Skin epidermis (tissue), 12 donors: ENCODE data around the gene RANBP10.

Source experiments
- H3K27ac ChIP-seq, 21 experiments: fragments of 200-600 bp; sonication (generic) in 11 of 21; one replicate each; pipeline ENCODE4 v1.5.0; 2020; ENCODE audit warnings: mild to moderate bottlenecking in 3 of 21, inconsistent platforms in 2 of 21, moderate library complexity in 2 of 21
- H3K4me3 ChIP-seq, 7 experiments: fragments of 200-600 bp; sonication (generic) in 2 of 7; one replicate each; pipeline ENCODE4 v1.5.0; 2020; ENCODE audit warnings: inconsistent platforms in 2 of 7, mild to moderate bottlenecking in 2 of 7, moderate library complexity in 1 of 7

The RANBP10 gene

DNA sequence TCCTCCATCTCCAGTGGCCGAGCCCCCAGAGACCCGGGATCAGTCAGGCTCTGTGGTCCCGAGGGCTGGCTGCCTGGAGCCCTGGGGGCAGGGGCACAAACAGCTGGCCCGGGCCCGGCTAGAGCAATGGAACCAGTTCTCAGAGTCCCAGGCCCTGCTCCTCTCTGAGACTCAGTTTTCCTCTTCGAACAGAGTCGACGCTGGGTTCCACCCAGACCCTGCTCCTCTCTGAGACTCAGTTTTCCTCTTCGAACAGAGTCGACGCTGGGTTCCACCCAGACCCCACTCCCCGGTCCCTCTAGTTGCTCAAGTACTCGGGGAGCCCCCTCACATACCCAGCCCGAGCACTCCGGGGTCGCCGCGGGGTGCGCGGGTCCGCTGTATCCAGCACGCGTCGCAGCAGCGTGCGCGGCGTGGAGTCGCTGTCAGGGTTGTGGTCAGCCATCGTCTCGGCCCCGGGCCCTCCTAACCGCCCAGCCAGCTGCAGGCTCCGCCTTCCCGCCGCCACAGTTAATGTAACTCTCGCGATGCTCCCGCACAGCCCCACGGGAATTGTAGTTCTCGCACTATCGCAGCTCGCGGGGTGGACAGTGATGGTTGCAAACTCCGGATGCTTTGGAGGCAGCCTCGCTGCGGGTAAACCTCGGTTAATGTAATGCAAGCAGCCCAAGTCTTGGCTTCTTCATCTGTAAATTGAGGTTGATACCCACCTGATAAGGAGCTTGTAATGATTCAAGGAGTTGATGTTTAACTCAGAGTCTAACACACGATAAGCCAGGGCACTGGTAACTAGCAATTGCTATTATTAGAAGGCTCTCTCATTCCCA lies 27.3 kb upstream of the RANBP10 start:
- peak overlapping the region in 20 of 21 experiments; percentile 62 to 93 (median 84) for H3K27ac ChIP-seq
- peak overlapping the region; percentile 59 to 86 (median 80) for H3K4me3 ChIP-seq

DNA sequence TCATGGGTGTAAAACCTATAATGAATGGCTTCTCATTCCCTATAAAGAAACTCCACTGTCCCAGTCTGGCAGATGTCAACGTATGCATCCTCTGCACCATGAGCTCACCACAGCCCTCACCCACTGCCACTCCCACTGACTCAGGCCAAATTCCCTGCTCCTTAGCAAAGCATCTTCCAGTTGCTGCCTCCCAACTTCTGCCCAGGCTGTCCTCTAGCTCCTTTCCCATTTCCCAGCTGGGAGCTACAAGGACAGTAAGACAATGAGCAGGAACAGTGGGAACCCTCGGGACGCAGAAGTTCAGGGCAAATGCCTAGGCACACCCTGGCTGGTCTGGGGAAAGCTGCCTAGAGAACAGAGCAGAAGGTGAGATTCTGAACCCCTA lies 26.7 kb upstream of the RANBP10 start:
- Histone ChIP-seq H3K27ac (peak overlapping the region in 20 of 21 experiments; percentile 62 to 93 (median 84)), H3K4me3 (peak overlapping the region; percentile 59 to 86 (median 80))

DNA sequence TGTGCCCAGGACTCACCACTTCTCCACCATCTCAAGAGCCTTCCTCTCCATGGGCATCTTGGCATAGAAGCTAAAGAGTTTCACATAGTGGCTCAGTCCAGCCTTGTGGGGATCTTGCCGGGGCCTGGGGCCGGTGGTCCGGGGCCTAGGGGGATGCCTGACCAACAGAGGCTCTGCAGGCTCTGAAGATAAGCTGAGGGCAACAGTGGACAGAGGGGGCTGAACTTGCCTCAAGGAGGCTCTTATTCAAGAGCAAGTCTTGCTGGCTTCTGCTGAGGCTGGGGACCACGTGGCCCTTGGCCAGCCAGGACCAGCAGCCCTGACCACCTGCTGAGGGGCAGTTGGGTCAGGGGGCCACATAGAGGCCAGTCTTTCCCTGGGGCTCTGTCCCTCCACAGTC lies 22.3 kb upstream of the RANBP10 start:
- no peak overlapping the region for H3K4me3 ChIP-seq
- H3K27ac ChIP-seq, result no peak overlapping the region

DNA sequence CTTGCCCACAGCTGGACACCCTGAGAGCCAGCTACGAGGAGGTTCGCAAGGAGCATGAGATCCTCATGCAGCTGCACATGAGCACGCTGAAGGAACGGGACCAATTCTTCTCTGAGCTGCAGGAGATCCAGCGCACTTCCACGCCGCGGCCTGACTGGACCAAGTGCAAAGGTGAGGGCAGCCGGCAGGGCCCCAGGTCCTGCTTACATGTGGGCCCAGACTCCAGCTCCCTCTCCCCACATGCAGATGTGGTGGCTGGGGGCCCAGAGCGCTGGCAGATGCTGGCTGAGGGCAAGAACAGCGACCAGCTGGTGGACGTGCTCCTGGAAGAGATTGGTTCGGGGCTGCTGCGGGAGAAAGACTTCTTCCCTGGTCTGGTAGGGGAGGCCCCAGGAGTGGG lies 19.5 kb upstream of the RANBP10 start:
- H3K27ac ChIP-seq, result no peak overlapping the region
- no peak overlapping the region for H3K4me3 ChIP-seq

DNA sequence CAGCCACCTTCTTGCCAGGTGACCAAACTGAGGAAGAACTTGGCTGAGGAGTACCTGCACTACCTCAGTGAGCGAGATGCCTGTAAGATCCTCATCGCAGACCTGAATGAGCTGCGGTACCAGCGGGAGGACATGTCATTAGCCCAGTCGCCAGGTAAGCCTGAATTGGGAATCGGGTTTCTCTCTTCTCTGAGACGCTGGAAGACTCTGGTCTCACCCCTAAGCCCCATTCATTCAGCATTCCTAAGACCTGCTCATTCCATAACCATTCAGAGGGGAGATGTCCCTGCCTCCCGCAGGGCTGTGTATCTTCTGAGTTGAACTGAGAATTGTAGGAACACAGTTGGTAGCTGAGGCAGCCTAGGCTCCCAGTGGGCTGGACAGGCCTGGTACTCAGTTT lies 18.8 kb upstream of the RANBP10 start:
- no peak overlapping the region for H3K27ac ChIP-seq
- no peak overlapping the region for H3K4me3 ChIP-seq

DNA sequence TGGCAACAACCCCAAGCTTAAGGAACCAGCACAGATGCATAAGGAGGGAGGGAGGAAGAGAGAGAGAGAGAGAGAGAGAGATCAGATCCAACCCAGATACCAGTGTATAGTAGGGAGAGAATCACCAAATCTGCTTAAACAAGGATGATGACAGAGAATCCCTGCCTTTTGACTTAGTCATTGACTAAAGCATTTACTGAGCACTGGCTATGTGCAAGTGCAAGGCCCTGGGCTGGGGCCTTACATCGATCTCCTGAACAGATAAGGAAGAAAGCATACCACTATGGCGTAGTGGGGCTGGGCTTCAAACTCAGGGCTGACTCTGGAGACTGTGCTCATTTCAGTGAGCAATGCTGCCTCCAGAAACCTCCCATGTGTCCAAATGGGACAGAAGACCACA lies 16.2 kb upstream of the RANBP10 start:
- no peak overlapping the region for H3K27ac ChIP-seq
- no peak overlapping the region for H3K4me3 ChIP-seq

DNA sequence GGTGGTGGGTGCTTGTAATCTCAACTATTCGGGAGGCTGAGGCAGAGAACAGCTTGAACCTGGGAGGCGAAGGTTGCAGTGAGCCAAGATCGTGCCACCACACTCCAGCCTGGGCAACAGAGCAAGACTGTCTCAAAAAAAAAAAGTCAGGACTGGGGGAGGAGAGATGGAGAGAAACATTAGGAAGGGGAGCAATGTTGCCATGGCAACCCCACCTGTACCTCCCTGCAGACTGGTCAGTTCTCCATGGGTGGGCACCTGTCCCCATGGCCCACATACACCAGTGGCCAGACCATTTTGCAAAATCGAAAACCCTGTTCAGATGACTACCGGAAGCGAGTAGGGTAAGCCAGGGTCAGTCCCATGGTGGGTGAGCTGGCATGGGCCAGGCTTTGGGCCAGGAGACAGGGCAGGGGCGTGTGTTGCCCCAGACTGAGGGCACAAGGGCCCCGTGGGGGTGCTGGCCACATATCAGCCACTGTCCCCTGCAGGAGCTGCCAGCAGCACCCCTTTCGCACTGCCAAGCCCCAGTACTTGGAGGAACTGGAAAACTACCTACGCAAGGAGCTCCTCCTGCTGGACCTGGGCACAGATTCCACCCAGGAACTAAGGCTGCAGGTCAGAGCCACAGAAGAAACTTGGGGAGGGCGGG lies 14.4 kb upstream of the RANBP10 start:
- Histone ChIP-seq H3K27ac (no peak overlapping the region), H3K4me3 (no peak overlapping the region)

DNA sequence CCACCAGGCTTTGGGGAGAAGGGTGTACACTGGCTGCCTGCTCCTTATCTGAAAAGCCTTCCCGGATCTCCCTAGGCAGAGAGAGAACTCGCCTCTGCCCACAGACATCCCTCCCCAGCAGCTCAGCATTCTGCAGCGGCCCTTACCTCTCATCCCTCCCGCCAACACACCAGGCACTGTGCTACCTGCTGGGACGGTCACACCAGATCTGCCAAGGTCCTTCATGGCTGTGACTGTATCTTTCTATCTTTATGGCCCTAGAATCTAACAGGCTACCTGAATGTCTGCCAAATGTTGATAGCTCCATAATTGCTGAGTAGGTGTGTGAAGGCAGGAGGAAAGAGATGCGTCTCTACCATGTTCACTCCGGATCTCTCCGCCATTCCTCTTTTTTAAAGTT lies 8.2 kb upstream of the RANBP10 start:
- Histone ChIP-seq H3K4me3 (no peak overlapping the region), H3K27ac (no peak overlapping the region)

DNA sequence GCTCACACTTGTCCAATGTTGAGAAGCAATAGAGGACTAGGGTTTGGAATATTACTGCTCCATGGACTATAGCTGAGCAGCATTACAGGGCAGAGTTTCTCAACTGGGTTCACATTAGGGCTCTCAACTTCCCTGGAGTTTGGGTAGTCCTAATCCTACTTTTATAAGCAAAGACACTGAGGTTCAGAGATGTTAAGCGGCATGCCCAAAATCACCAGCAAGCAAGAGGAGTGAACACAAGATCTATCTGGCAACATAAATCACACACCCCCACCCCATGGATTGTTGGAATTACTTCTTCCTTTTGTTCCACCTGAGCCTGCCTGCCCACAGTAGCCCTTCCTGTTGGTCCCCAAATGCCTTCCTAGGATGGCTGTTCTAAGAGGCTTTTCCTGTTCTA lies 5.5 kb upstream of the RANBP10 start:
- no peak overlapping the region for H3K4me3 ChIP-seq
- no peak overlapping the region for H3K27ac ChIP-seq

DNA sequence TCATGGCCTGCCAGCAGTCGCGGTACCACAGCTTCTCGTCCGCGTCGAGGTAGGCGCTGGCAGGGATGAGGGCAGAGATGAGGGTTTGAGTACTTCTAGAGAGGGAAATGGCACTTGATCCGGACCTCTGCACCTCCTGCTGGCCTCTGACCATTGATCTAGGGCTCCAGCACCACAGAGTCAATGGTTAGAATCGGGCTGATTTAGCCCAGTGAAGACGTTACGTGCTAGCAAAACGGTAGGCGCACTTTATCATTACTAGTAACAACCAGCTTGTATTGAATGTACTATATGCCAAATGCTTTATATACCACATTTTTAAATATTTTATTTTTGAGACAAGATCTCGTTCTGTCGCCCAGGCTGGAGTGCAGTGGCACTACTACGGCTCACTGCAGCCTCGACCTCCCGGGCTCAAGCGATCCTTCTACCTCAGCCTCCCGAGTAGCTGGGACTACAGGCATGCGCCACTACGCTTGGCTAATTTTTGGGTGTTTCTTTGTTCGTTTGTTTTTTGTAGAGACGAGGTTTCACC lies 855 bp upstream of the RANBP10 start:
- Histone ChIP-seq H3K4me3 (peak overlapping the region; percentile 62 to 99 (median 83)), H3K27ac (peak overlapping the region in 15 of 21 experiments; percentile 44 to 93 (median 73))

DNA sequence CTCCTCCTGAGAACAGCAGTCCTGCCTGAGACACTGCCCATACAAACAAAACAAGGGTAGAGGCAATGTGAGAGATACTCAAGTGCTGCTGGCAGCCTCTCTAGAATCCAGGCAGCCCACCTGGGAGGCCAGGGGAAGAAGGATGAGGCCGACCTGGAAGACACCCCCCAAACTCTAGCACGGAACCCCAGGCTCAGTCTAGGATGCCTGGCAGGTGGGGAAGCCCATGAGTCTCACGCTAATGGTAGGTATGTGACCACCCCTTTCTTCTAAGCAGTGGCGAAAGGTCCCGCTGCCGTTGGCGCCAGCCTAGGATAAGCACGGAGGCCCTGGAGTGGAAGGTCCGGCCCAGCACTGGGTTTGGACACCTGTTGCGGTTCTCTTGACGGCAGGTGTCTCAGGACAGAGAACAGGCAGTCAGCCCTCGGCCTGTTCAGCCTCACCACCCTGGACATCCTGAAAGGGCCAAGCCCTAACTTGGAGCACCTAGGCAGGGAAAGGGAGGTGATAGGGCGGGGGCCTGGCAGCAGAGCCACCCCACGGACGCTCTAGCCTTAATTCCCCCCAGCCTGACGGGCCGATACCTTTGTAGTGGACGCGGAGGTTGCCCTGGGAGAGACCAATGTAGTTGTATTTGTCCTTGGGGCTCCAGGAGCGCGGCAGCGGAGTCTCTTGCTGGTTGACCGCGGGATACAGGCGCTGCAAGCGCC lies 487 bp downstream of the RANBP10 start:
- Histone ChIP-seq H3K27ac (peak overlapping the region; percentile 59 to 95 (median 87)), H3K4me3 (peak overlapping the region; percentile 62 to 99 (median 83))

DNA sequence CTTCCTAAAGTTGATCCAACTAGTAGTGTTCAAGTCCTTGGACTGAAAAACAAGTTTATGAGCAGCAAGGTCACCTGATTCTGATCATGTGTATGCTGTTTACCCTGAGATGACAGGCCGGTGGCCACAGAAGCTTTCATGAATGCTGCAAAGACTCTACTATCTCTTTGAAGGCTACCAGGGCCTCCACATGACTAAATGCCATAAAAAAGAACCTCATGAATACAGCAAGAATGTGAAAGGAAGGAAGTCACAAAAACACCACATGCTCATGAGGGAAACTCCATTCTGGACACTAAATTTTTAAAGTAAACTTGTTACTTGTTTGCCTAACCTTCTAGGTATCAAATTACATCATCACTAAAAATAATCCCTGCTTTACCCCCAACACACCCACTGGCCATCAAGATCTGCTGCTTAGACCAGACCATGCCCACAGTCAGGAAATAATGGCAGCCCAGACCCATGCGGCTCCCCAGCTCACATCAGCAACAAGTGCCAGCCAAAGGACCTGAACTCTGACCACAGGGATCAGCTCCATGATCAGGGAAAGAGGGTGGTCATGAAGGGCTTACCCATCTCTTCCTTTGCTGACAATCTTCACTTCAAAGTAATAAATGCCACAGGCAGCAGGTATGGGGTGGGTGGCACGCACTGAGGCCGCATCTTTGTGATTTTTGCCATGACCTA lies 1.4 kb downstream of the RANBP10 start:
- Histone ChIP-seq H3K27ac (peak overlapping the region in 8 of 21 experiments; percentile 80 to 93 (median 88)), H3K4me3 (peak overlapping the region; percentile 62 to 99 (median 83))

DNA sequence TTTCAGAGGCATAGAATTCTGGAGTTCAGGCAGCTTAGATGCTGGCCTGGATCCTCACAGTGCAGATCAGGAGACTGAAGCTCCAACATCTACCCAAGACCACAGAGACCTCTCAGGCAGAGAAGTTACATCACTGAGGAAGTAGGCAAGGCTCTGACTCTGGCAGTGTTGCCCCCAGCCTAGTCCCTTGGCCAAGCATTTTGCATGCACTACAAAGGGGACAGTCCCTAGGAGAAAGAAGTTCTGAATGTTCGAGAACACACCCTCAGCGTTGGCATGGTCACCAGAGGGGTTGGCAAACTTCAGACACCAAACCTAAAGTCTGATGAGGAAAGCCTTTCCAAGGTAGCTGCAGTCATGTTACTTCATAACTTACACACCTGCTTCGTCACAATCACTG lies 2.5 kb downstream of the RANBP10 start:
- Histone ChIP-seq H3K27ac (no peak overlapping the region), H3K4me3 (no peak overlapping the region)

DNA sequence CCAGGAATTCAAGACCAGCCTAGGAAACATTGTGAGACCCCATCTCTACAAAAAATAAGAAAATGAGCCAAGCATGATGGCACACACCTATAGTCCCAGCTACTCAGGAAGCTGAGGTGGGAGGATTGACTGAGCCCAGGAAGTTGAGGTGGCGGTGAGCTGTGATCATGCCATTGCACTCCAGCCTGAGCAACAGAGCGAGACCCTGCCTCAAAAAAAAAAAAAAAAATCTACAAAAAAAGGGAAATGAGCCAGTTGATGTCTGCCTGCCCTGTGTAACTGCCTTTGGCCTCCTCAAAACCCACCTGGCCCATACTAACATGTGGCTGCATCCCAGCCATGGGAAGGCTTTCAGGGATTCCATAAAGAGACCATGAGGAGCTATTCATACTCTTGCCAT lies 4.5 kb downstream of the RANBP10 start:
- Histone ChIP-seq H3K4me3 (no peak overlapping the region), H3K27ac (peak overlapping the region in 1 of 21 experiments; percentile 17)

DNA sequence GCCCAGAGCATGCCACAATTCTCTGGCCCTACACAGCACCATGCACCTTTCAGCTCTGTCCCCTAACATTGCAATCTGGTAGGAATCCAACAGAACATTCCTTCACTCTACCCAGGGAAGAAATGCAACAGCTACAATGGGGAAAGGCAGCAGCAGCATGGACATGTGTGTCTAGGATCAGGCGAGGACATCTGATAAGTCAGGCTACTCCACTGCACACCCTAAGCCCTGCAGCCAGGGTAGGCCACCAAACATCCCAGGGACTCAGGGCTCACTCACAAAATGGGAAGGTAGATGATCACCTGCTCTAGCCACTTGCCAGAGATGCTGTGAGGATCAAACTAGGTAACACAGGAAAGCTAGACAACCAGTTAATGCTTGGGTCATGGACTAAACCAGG lies 5.1 kb downstream of the RANBP10 start:
- Histone ChIP-seq H3K4me3 (no peak overlapping the region), H3K27ac (peak overlapping the region in 1 of 21 experiments; percentile 17)

DNA sequence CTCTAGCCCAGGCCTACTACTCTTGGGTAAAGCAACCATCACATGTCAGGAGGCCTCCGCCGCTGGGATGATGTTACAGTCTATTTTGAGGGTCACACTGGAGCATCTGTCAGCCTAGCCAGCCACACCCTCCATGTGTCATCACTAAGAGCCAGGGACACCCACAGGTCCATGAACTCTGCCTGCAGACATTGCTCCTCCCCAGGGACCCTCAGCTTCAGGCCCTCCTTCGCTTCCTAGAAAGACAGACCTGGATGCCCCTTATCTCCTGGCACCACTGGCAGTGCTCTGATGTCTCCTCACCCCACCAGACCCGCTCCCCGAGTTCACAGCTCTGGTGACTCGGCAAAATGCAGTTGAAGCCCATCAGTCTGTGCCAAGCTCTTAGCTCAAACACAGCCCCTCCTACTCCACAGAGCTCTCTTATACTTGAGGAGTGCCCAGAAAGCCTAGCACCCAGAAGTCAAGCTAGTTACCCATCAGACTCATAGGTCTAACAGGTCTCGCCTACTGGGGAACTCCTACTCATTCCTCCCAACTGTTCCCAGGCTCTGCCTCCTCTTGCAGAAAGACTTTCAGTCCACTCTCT lies 5.9 kb downstream of the RANBP10 start:
- Histone ChIP-seq H3K27ac (peak overlapping the region in 4 of 21 experiments; percentile 8 to 31 (median 15)), H3K4me3 (no peak overlapping the region)

DNA sequence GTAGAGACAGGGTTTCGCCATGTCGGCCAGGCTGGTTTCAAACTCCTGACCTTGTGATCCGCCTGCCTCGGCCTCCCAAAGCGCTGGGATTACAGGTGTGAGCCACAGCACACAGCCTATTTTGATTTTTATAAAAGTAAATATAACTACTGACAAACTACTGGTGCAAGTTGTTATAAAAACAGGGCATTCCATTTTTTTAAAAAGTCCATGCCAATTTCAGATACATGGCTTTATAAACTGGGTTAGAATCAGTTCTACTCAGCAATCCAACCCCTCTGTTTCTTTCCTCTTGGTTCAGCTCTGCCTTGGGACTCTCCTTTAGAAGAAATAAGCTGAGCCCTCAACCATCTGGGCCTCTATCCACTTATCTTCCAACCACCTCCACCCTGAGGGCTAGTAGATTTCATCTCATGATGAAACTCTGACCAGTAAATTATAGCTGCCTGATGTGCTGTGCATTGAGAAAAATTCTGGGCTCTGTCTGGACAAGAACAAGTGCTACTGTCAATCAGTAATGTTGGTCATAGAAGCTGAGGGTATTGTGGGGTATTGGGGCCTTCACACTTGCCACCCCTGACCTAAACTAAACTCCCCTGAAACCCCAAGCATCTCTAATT lies 10.2 kb downstream of the RANBP10 start:
- Histone ChIP-seq H3K27ac (no peak overlapping the region), H3K4me3 (no peak overlapping the region)

DNA sequence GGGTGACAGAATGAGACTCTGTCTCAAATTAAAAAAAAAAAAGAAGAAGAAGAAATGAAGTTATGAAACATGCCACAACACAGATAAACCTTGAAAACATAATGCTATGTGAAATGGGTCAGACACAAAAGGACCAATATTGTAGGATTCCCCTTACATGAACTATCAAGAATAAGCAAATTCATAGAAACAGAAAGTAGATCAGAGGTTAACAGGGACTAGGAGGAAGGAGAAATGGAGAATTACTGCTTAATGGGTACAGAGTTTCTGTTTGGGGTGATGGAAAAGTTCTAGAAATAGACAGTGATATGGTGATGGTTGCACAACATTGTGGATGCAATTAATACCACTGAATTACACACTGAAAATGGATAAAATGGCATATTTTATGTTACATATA lies 16.3 kb downstream of the RANBP10 start:
- no peak overlapping the region for H3K4me3 ChIP-seq
- H3K27ac ChIP-seq, result no peak overlapping the region

DNA sequence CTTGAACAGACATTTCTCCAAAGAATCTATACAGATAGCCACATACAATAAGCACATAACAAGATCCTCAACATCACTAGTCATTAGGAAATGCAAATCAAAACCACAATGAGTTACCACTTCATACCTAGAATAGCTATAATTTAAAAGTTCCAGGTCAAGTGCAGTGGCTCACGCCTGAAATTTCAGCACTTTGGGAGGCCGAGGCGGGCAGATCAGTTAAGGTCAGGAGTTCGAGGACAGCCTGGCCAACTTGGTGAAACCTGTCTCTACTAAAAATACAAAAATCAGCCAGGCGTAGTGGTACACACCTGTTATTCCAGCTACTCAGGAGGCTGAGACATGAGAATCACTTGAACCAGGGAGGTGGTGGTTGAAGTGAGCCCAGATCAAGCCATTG lies 19.9 kb downstream of the RANBP10 start:
- Histone ChIP-seq H3K4me3 (no peak overlapping the region), H3K27ac (no peak overlapping the region)
